H9 (cell line): Measurements from ENCODE around the gene FBN1. TPM values are rescaled to one million over a fixed set of nuclear protein-coding genes. Genes with fewer than 3 reads are reported as not detected.

Source experiments
- DNase-seq: peaks from one replicate; pipeline ENCODE4 v3.0.0-alpha.2; 2017
- H2AFZ ChIP-seq: one replicate; pipeline ENCODE4 v1.6.1; 2013; ENCODE audit warnings: mild to moderate bottlenecking, low read length, control low read depth, moderate library complexity
- H2AK5ac ChIP-seq: 2 replicates; pipeline ENCODE4 v1.6.1; 2013; ENCODE audit warnings: low read length, control low read depth, mixed read lengths; ENCODE audit not compliant: insufficient read length
- H2BK120ac ChIP-seq: one replicate; pipeline ENCODE4 v1.6.1; 2013; ENCODE audit warnings: low read depth, mild to moderate bottlenecking, low read length, control low read depth, inconsistent platforms; ENCODE audit not compliant: poor library complexity, severe bottlenecking
- H2BK12ac ChIP-seq: 2 replicates; pipeline ENCODE4 v1.6.1; 2013; ENCODE audit warnings: low read length, control low read depth, mixed read lengths, low read depth; ENCODE audit not compliant: insufficient read length
- H2BK15ac ChIP-seq: 2 replicates; pipeline ENCODE4 v1.6.1; 2013; ENCODE audit warnings: low read depth, low read length, control low read depth
- H2BK20ac ChIP-seq: one replicate; pipeline ENCODE4 v1.6.1; 2013; ENCODE audit warnings: low read depth, mild to moderate bottlenecking, low read length, control low read depth, inconsistent platforms; ENCODE audit not compliant: poor library complexity, severe bottlenecking
- H2BK5ac ChIP-seq: 2 replicates; pipeline ENCODE4 v1.6.1; 2013; ENCODE audit warnings: low read length, control low read depth, mixed read lengths; ENCODE audit not compliant: insufficient read length
- H3K14ac ChIP-seq: 2 replicates; pipeline ENCODE4 v1.6.1; 2013; ENCODE audit warnings: low read length, control low read depth; ENCODE audit not compliant: insufficient read depth
- H3K18ac ChIP-seq: 2 replicates; pipeline ENCODE4 v1.6.1; 2013; ENCODE audit warnings: low read depth, mild to moderate bottlenecking, mixed read lengths, low read length, control low read depth; ENCODE audit not compliant: insufficient read length
- H3K23ac ChIP-seq: 2 replicates; pipeline ENCODE4 v1.6.1; 2013; ENCODE audit warnings: low read length, control low read depth, mixed read lengths, low read depth; ENCODE audit not compliant: insufficient read length
- H3K23me2 ChIP-seq: 2 replicates; pipeline ENCODE4 v1.6.1; 2013; ENCODE audit warnings: low read depth, mild to moderate bottlenecking, mixed read lengths, low read length, control low read depth; ENCODE audit not compliant: insufficient read length, poor library complexity, severe bottlenecking
- H3K27ac ChIP-seq: 2 replicates; pipeline ENCODE4 v1.5.1; 2013; ENCODE audit warnings: low read length, control low read depth, mixed read lengths, low read depth; ENCODE audit not compliant: insufficient read length
- H3K27me3 ChIP-seq: 2 replicates; pipeline ENCODE4 v1.6.1; 2013; ENCODE audit warnings: low read length, control low read depth, inconsistent platforms; ENCODE audit not compliant: insufficient read depth
- H3K4ac ChIP-seq: 2 replicates; pipeline ENCODE4 v1.6.1; 2013; ENCODE audit warnings: low read depth, mild to moderate bottlenecking, control low read depth, inconsistent platforms, low read length, moderate library complexity
- H3K4me1 ChIP-seq: 2 replicates; pipeline ENCODE4 v1.6.1; 2013; ENCODE audit warnings: low read length, control low read depth, inconsistent platforms; ENCODE audit not compliant: insufficient read depth
- H3K4me2 ChIP-seq: 2 replicates; pipeline ENCODE4 v1.6.1; 2013; ENCODE audit warnings: low read length, control low read depth, mixed read lengths; ENCODE audit not compliant: insufficient read length, insufficient read depth
- H3K56ac ChIP-seq: 2 replicates; pipeline ENCODE4 v1.6.1; 2013; ENCODE audit warnings: low read depth, mild to moderate bottlenecking, mixed read lengths, low read length, control low read depth; ENCODE audit not compliant: insufficient read length
- H3K79me1 ChIP-seq: 2 replicates; pipeline ENCODE4 v1.6.1; 2013; ENCODE audit warnings: low read depth, mild to moderate bottlenecking, moderate library complexity, low read length, control low read depth, inconsistent platforms; ENCODE audit not compliant: insufficient read depth, poor library complexity, severe bottlenecking
- H3K79me2 ChIP-seq: 2 replicates; pipeline ENCODE4 v1.6.1; 2013; ENCODE audit warnings: low read length, control low read depth, inconsistent platforms; ENCODE audit not compliant: insufficient read depth
- H3K9ac ChIP-seq: 2 replicates; pipeline ENCODE4 v1.6.1; 2013; ENCODE audit warnings: low read length, control low read depth, mixed read lengths; ENCODE audit not compliant: insufficient read length; ENCODE audit errors: extremely low read depth
- H3K9me3 ChIP-seq: one replicate; pipeline ENCODE4 v1.6.1; 2013; ENCODE audit warnings: low read depth, low read length, inconsistent platforms; ENCODE audit not compliant: control insufficient read depth
- H3T11ph ChIP-seq: one replicate; pipeline ENCODE4 v1.6.1; 2013; ENCODE audit warnings: mild to moderate bottlenecking, low read length, control low read depth, inconsistent platforms
- H4K20me1 ChIP-seq: one replicate; pipeline ENCODE4 v1.6.1; 2013; ENCODE audit not compliant: control insufficient read depth, insufficient read length, insufficient read depth
- H4K5ac ChIP-seq: 2 replicates; pipeline ENCODE4 v1.6.1; 2013; ENCODE audit warnings: low read depth, mild to moderate bottlenecking, mixed read lengths, low read length, control low read depth; ENCODE audit not compliant: insufficient read length
- H4K8ac ChIP-seq: replicated peaks from 2 replicates; pipeline ENCODE4 v1.6.1; 2013; ENCODE audit warnings: low read length, control low read depth, mixed read lengths, low read depth; ENCODE audit not compliant: insufficient read length
- H4K91ac ChIP-seq: 2 replicates; pipeline ENCODE4 v1.6.1; 2013; ENCODE audit warnings: low read depth, mild to moderate bottlenecking, moderate library complexity, mixed read lengths, low read length, control low read depth; ENCODE audit not compliant: insufficient read length
- H3K27ac Mint-ChIP-seq, 3 experiments: 2 replicates in 2 of 3; 3 replicates in 1 of 3; pipeline ENCODE4 v1.8.0; 2020 to 2021; ENCODE audit warnings: mixed read lengths in 3 of 3, mild to moderate bottlenecking in 1 of 3, moderate library complexity in 1 of 3
- H3K27me3 Mint-ChIP-seq: 2 replicates; pipeline ENCODE4 v1.8.0; 2021; ENCODE audit warnings: low read depth, mild to moderate bottlenecking, moderate library complexity, mixed read lengths
- H3K36me3 Mint-ChIP-seq, 3 experiments: 2 replicates in 2 of 3; 3 replicates in 1 of 3; pipeline ENCODE4 v1.8.0; 2020 to 2021; ENCODE audit warnings: low read depth in 3 of 3, mixed read lengths in 3 of 3; ENCODE audit not compliant: insufficient read depth in 1 of 3
- H3K4me1 Mint-ChIP-seq, 2 experiments: 2 replicates each; pipeline ENCODE4 v1.8.0; 2020; ENCODE audit warnings: mixed read lengths in 2 of 2
- H3K4me3 Mint-ChIP-seq, 2 experiments: 2 replicates in 1 of 2; 3 replicates in 1 of 2; pipeline ENCODE4 v1.8.0; 2020 to 2021; ENCODE audit warnings: mild to moderate bottlenecking in 2 of 2, mixed read lengths in 2 of 2, moderate library complexity in 1 of 2
- H3K9me3 Mint-ChIP-seq, 2 experiments: 2 replicates in 1 of 2; 3 replicates in 1 of 2; pipeline ENCODE4 v1.8.0; 2020; ENCODE audit warnings: mild to moderate bottlenecking in 2 of 2, mixed read lengths in 2 of 2, moderate library complexity in 1 of 2
- CTCF ChIP-seq: fragments of 200-600 bp; sonication (generic); conservative IDR thresholded peaks from 3 replicates; pipeline ENCODE4 v1.8.0; 2021; ENCODE audit warnings: antibody characterized with exemption, mild to moderate bottlenecking
- WGBS: extraction: QIAGEN DNeasy Blood & Tissue Kit; methylation state at CpG from one replicate; pipeline ENCODE4 v1.1.7; 2013; ENCODE audit warnings: missing lambda C conversion rate, low lambda C conversion rate, mixed read lengths; ENCODE audit not compliant: insufficient read length; ENCODE audit errors: extremely low coverage; 5-methylcytosine and 5-hydroxymethylcytosine counted together
- total RNA-seq: library from RNA; stranded (reverse); gene quantifications from 2 replicates; pipeline ENCODE4 v1.2.1, GENCODE V29; 2021

The FBN1 gene
- total RNA-seq, 1 experiment from 2014 or later: 3.6 TPM

- Histone ChIP-seq H2BK20ac (no peak overlapping the region), H3K27me3 (no peaks in the 10 kb centered on the region), H3K9me3 (no peaks in the 10 kb centered on the region), H3K4ac (no peak overlapping the region), H2BK120ac (no peak overlapping the region), H2BK5ac (no peak overlapping the region), H3K79me2 (no peaks in the 10 kb centered on the region), H2AK5ac (no peak overlapping the region), H3T11ph (no peak overlapping the region), H2BK12ac (no peak overlapping the region), H3K23ac (no peak overlapping the region), H3K56ac (no peak overlapping the region), H3K27ac (no peak overlapping the region), H4K20me1 (no peaks in the 10 kb centered on the region), H3K23me2 (no peaks in the 10 kb centered on the region), H4K5ac (no peak overlapping the region), H3K18ac (no peak overlapping the region), H2BK15ac (no peak overlapping the region), H3K4me1 (no peaks in the 10 kb centered on the region), H3K14ac (no peak overlapping the region), H2AFZ (no peak overlapping the region), H3K9ac (no peak overlapping the region), H3K4me2 (no peak overlapping the region), H4K8ac (no peak overlapping the region), H3K79me1 (no peaks in the 10 kb centered on the region), H4K91ac (no peak overlapping the region)
- DNase-seq: no peak
- Mint-ChIP-seq H3K4me1 (peaks cover 10 to 12% of the 10 kb centered on the region in 2 experiments), H3K36me3 (no peaks in the 10 kb centered on the region), H3K27ac (no peak overlapping the region), H3K27me3 (no peaks in the 10 kb centered on the region), H3K4me3 (no peak overlapping the region), H3K9me3 (0 out of 5 replicates have a peak, but pooled peaks cover 0 to 2% of the 10 kb centered on the region in 2 experiments)
- TF ChIP-seq CTCF: no peak
- no CpG with 5 or more reads among the region's 3 CpGs for WGBS
Measured at GRCh38 chr15:48609486-48609885, 36.0 kb downstream of the FBN1 start.
